NCI-H128 (cell line): ENCODE data around the gene SPANXN4.

ENCODE experiments used
- DNase-seq: peaks from one replicate; lab custom pipeline; 2025; ENCODE audit not compliant: unreplicated experiment; lab: John Stamatoyannopoulos, UW

SPANXN4 gene, protein sequence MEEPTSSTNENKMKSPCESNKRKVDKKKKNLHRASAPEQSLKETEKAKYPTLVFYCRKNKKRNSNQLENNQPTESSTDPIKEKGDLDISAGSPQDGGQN

GRCh38 chrX:143025628-143026027, at the start of gene SPANXN4:
SPANXN4 (plus strand) TSS chrX:143025928; CDS start chrX:143026015, 87 bp downstream.
- DNase-seq: no peak

- DNase-seq: no peak
These were observed 48.4 kb upstream of the SPANXN4 start for GRCh38 chrX:142977128-142977914.

DNA sequence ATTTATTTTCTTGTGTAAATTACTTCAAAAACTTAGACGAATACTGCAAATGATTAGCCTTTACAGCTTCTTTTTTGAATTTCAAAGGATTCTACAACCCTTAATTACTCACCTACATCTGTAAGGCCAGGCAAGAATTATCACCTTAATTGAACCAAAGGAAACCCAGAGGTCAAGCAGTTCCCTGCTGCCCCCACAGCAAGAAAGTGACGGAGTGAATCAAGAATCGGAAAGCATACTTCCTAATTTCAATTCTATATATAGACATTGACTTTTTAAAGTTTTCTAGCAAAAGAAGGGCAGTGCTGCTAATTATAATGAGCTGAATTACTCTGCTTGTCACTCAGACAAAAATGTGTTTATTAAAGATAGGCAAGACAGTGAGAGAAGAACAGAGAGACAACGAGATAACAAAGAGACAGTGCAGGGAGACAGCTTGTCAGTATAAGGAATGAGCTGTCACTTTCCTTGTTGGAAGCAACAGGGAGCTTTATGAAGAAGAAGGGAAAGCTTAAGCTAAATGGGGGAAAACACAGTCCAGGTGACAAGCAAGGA, 47.5 kb upstream of the SPANXN4 start:
- DNase-seq: no peak

DNA sequence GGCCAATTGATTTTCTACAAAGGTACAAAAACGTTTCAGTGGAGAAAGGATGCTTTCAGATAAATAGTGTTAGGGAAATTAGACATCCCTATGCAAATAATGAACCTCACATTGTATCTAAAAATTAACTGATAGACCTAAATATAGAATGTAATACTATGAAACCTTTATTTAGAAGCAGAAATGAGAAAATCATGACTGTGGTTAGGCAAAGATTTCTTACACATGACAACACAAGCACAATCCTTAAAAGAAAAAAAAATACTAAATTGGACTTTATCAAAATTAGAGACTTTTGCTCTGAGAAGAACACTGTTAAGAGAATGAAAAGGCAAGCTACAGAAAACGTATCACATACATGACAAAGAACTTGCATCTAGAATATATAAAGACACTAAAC, 43.0 kb upstream of the SPANXN4 start:
- DNase-seq: no peak

DNA sequence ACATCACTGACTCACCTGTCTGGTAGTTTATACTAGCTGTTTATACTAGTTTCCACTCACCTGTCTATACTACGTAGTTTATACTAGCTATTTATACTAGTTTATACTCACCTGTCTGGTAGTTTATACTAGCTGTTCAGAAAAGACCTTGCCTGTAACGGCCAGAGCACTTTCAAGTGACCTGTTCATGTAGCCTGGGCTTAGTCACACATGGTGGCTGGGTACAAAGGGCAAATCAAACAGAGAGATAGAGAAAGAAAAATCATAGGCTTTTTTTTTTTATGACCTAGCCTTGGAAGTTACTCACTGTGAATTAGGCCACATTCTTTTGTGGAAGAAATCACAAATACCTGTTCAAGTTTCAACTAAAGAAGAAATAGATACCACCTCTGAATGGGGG, 30.7 kb upstream of the SPANXN4 start:
- DNase-seq: no peak

DNA sequence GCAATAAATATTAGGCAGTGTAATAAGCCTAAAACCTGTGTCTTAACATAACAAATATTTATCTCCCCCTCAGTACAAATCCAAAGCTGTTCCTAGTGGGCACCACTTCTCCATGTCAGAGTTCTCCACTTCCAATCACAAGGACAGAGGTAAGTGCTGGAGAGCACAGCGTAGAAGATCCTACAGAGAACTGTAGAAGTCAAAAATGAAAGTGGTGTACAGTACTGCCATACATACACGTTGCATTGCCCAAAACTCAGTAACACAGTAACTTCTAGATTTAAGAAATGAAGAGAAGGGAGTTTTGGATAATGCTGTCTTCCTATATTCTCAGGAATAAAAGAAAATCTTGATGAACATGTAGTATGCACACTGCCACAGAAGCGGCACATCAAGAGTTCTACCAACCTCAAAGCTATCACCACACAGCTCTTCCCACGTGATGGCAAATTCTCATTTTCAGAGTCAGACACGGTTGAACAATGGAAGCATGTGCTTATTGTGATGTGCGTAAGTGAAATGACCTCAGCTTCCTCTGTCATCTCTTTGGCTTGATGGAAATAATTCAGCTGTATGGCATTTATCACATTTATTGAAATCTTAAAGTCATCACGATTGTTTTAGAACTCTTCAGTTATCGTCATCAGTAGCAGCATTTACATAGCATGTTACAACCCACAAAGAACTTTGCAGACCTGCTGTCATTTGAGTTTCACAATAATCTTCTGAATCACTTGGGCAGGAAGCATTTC, 27.1 kb upstream of the SPANXN4 start:
- DNase-seq: no peak

GRCh38 chrX:142999199-142999701, 26.5 kb upstream of the SPANXN4 start:
- no peak for DNase-seq

- no peak for DNase-seq
These were observed 23.5 kb upstream of the SPANXN4 start for GRCh38 chrX:143002206-143002605.

DNA sequence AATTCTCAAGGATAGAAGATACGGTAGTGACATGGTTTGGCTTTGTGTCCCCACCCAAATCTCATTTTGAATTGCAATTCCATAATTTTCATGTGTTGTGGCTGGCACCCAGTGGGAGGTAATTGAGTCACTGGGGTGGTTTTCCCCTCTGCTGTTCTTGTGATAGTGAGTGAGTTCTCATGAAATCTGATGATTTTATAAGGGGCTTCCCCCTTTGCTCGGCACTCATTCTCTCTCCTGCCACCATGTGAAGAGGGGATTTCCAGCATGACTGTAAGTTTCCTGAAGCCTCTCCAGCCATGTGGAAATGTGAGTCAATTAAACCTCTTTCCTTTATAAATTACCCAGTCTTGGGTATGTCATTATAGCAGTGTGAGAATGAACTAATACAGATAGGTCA, 8.5 kb upstream of the SPANXN4 start:
- DNase-seq: no peak

DNA sequence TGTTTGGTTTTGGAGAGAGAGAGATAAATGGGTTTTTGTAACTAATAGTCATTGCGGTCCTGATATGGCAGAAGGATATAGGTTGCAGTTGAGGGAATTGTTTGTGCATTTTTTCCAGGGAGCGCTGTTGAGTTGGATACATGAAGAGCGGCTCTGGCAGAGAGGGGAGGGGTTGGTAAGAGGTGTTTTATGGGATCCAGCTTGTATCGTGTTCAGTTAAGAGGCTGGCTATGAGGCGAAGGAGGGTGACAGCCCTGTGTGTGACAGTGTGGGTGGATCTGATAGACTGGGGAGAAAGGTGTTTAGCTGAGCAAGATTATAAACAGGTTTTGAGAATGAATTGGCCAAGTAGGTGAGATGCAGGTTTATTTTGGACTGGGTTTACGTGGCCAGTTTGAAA, 1.5 kb downstream of the SPANXN4 start:
- no peak for DNase-seq

- no peak for DNase-seq
These were observed 21.8 kb downstream of the SPANXN4 start for GRCh38 chrX:143047511-143047910.

- DNase-seq: no peak
These were observed 32.4 kb downstream of the SPANXN4 start for GRCh38 chrX:143058120-143058519.

- no peak for DNase-seq
These were observed 55.5 kb downstream of the SPANXN4 start for GRCh38 chrX:143081231-143081630.

- DNase-seq: no peak
These were observed 56.8 kb downstream of the SPANXN4 start for GRCh38 chrX:143082537-143082936.
